PFSK-1 (cell line): ENCODE measurements around the gene RNU5D-1.

Experiments
- POLR2AphosphoS5 ChIP-seq: IDR thresholded peaks from 2 replicates; pipeline ENCODE4 v1.6.1; 2012; ENCODE audit warnings: low read depth, mild to moderate bottlenecking, control low read depth, low read length, moderate library complexity
- REST ChIP-seq, 2 experiments: IDR thresholded peaks; 2 replicates each; pipeline versions ENCODE4 v1.6.1 to v1.8.0; 2011 to 2012; ENCODE audit warnings: low read depth in 2 of 2, low read length in 2 of 2, control low read depth in 1 of 2, inconsistent platforms in 1 of 2, mild to moderate bottlenecking in 1 of 2, moderate library complexity in 1 of 2; ENCODE audit not compliant: insufficient read depth in 1 of 2
- TAF1 ChIP-seq: IDR thresholded peaks from 2 replicates; pipeline ENCODE4 v1.6.1; 2012; ENCODE audit warnings: low read length, control low read depth, borderline replicate concordance; ENCODE audit not compliant: insufficient read depth

DNA sequence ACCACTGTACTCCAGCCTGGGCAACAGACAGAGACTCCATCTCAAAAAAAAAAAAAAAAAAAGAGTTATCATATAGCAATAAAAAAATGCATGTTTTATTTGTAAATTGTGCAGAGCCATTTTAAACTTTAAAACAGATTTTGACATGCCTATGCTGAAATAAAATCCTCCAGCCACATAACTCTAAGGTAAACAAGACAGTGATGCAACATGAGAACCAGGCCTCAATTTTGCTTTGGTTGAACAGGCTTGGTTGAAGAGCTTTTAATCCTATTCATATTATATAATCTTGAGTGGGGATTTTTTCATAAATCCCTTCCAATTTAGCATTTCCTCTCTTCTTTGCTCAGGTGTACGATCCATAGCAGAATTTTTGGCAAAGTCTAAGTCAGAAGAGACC is 30.4 kb downstream of the RNU5D-1 start:
- TF ChIP-seq POLR2AphosphoS5 (no peak), TAF1 (no peak), REST (IDR thresholded peaks at IDR 0.05; ENCODE audit: insufficient read depth in 1 of 2, low read depth in 2 of 2, low read length in 2 of 2) (no peak)
